SK-N-SH (cell line): ENCODE data around the gene AHRR. TPM values are rescaled to one million over a fixed set of nuclear protein-coding genes. Genes with fewer than 3 reads are reported as not detected.

Source experiments
- CTCF ChIA-PET: fragments of 300-600, 350-600 bp; formaldehyde crosslinking; extraction: SDS; loops from one replicate; lab custom pipeline; 2021; lab: Yijun Ruan, JAX
- POLR2A ChIA-PET: fragments of 350-600 bp; sonication (Branson Sonifier 250); formaldehyde crosslinking; extraction: SDS; loops from one replicate; lab custom pipeline; 2020; ENCODE audit warnings: antibody characterized with exemption, inconsistent platforms; lab: Yijun Ruan, JAX
- DNase-seq: peaks from one replicate; pipeline ENCODE4 v3.0.0; 2012
- H2AFZ ChIP-seq: fragments of 200-600 bp; sonication (generic); 2 replicates; pipeline ENCODE4 v1.8.1; 2016; ENCODE audit warnings: antibody characterized with exemption, mild to moderate bottlenecking, low read depth
- H3F3A ChIP-seq: fragments of 200-600 bp; sonication (generic); replicated peaks from 2 replicates; pipeline ENCODE3; 2016; ENCODE audit warnings: antibody characterized with exemption, mild to moderate bottlenecking; ENCODE audit not compliant: insufficient read depth
- H3K27ac ChIP-seq, 2 experiments: fragments of 200-500 bp in 1 of 2; fragments of 200-600 bp in 1 of 2; sonication (Bioruptor generic) in 1 of 2; sonication (generic), shearing (Covaris generic) in 1 of 2; 2 replicates each; pipeline versions ENCODE4 v1.5.1 to v1.6.1; 2014 to 2016; ENCODE audit warnings: low read depth in 2 of 2, inconsistent platforms in 1 of 2, low read length in 1 of 2, mild to moderate bottlenecking in 1 of 2, mixed read lengths in 1 of 2
- H3K27me3 ChIP-seq: fragments of 200-600 bp; sonication (generic), shearing (Covaris generic); 2 replicates; pipeline ENCODE4 v1.6.1; 2016; ENCODE audit warnings: mixed run types; ENCODE audit not compliant: insufficient read depth
- H3K36me3 ChIP-seq, 2 experiments: fragments of 200-500 bp in 1 of 2; fragments of 200-600 bp in 1 of 2; sonication (Bioruptor generic) in 1 of 2; sonication (generic) in 1 of 2; replicated peaks in 1 of 2; 2 replicates each; pipeline versions ENCODE3 to v1.5.1; 2014 to 2016; ENCODE audit warnings: low read length in 1 of 2, mild to moderate bottlenecking in 1 of 2; ENCODE audit not compliant: insufficient read depth in 2 of 2, control insufficient read depth in 1 of 2
- H3K4me1 ChIP-seq, 2 experiments: fragments of 200-500 bp in 1 of 2; fragments of 200-600 bp in 1 of 2; sonication (Bioruptor generic) in 1 of 2; sonication (generic), shearing (Covaris generic) in 1 of 2; 2 replicates each; pipeline versions ENCODE4 v1.5.1 to v1.6.1; 2014 to 2016; ENCODE audit warnings: low read depth in 1 of 2, low read length in 1 of 2, mixed run types in 1 of 2; ENCODE audit not compliant: insufficient read depth in 2 of 2, control insufficient read depth in 1 of 2
- H3K4me2 ChIP-seq: fragments of 200-600 bp; sonication (generic), shearing (Covaris generic); 2 replicates; pipeline ENCODE4 v1.6.1; 2017; ENCODE audit warnings: mixed run types
- H3K4me3 ChIP-seq, 2 experiments: fragments of 200-500 bp in 1 of 2; fragments of 200-600 bp in 1 of 2; sonication (Bioruptor generic) in 1 of 2; sonication (generic), shearing (Covaris generic) in 1 of 2; 2 replicates each; pipeline versions ENCODE4 v1.5.1 to v1.8.1; 2014 to 2016; ENCODE audit warnings: low read depth in 2 of 2, inconsistent platforms in 1 of 2, low read length in 1 of 2, mild to moderate bottlenecking in 1 of 2, mixed read lengths in 1 of 2, moderate library complexity in 1 of 2
- H3K79me2 ChIP-seq: fragments of 200-600 bp; sonication (generic); 2 replicates; pipeline ENCODE4 v1.8.1; 2017; ENCODE audit warnings: mild to moderate bottlenecking; ENCODE audit not compliant: insufficient read depth
- H3K9ac ChIP-seq: fragments of 200-600 bp; sonication (generic); 2 replicates; pipeline ENCODE4 v1.6.1; 2017; ENCODE audit warnings: mixed run types
- H3K9me2 ChIP-seq: fragments of 200-600 bp; sonication (generic); 2 replicates; pipeline ENCODE4 v1.6.1; 2017; ENCODE audit warnings: mixed run types
- H3K9me3 ChIP-seq: fragments of 200-600 bp; sonication (generic); 2 replicates; pipeline ENCODE4 v1.6.1; 2017; ENCODE audit warnings: mixed run types, mild to moderate bottlenecking, moderate library complexity
- H4K20me1 ChIP-seq: fragments of 200-600 bp; sonication (generic); 2 replicates; pipeline ENCODE4 v1.6.1; 2017; ENCODE audit warnings: mild to moderate bottlenecking, mixed run types; ENCODE audit not compliant: insufficient read depth
- ELF1 ChIP-seq: IDR thresholded peaks from 2 replicates; pipeline ENCODE4 v1.4.0; 2012
- EP300 ChIP-seq, 2 experiments: IDR thresholded peaks; 2 replicates each; pipeline versions ENCODE4 v1.4.0 to v1.6.1; 2012; ENCODE audit warnings: borderline replicate concordance in 1 of 2, low read depth in 1 of 2, low read length in 1 of 2
- EZH2phosphoT487 ChIP-seq: fragments of 200-600 bp; sonication (generic); IDR thresholded peaks from 2 replicates; pipeline ENCODE4 v1.6.1; 2017; ENCODE audit warnings: low read depth, mixed run types, mild to moderate bottlenecking, antibody characterized with exemption, moderate library complexity, borderline replicate concordance
- FOXM1 ChIP-seq: IDR thresholded peaks from 2 replicates; pipeline ENCODE4 v1.4.0; 2012; ENCODE audit warnings: low read depth, mild to moderate bottlenecking
- GABPA ChIP-seq: IDR thresholded peaks from 2 replicates; pipeline ENCODE4 v1.4.0; 2012; ENCODE audit warnings: low read depth, mild to moderate bottlenecking
- GATA2 ChIP-seq: sonication (generic); formaldehyde crosslinking; IDR thresholded peaks from 2 replicates; pipeline ENCODE4 v1.5.0; 2020; ENCODE audit warnings: mild to moderate bottlenecking, missing genetic modification reagents
- JUND ChIP-seq: IDR thresholded peaks from 2 replicates; pipeline ENCODE4 v1.4.0; 2012
- MEF2A ChIP-seq: IDR thresholded peaks from 2 replicates; pipeline ENCODE4 v1.4.0; 2012; ENCODE audit warnings: low read depth, borderline replicate concordance
- PBX3 ChIP-seq: IDR thresholded peaks from 2 replicates; pipeline ENCODE4; 2012
- POLR2AphosphoS5 ChIP-seq: IDR thresholded peaks from 2 replicates; pipeline ENCODE4 v1.6.1; 2012; ENCODE audit warnings: low read depth, low read length
- RAD21 ChIP-seq: IDR thresholded peaks from 2 replicates; pipeline ENCODE4 v1.6.1; 2012; ENCODE audit warnings: mild to moderate bottlenecking, low read length
- REST ChIP-seq: IDR thresholded peaks from 2 replicates; pipeline ENCODE4 v1.6.1; 2012; ENCODE audit warnings: mild to moderate bottlenecking, low read depth, low read length, moderate library complexity
- RFX5 ChIP-seq: IDR thresholded peaks from 2 replicates; pipeline ENCODE4 v1.6.1; 2012; ENCODE audit warnings: mild to moderate bottlenecking, improper control_type of control experiment, low read length
- RXRA ChIP-seq: IDR thresholded peaks from 2 replicates; pipeline ENCODE4 v1.4.0; 2012; ENCODE audit warnings: low read depth, mild to moderate bottlenecking, borderline replicate concordance
- TCF12 ChIP-seq: IDR thresholded peaks from 2 replicates; pipeline ENCODE4 v1.4.0; 2012
- TEAD4 ChIP-seq: IDR thresholded peaks from 2 replicates; pipeline ENCODE4 v1.4.0; 2012; ENCODE audit warnings: mild to moderate bottlenecking, borderline replicate concordance; ENCODE audit not compliant: insufficient read depth
- USF1 ChIP-seq: IDR thresholded peaks from 2 replicates; pipeline ENCODE4 v1.4.0; 2012; ENCODE audit warnings: low read depth, borderline replicate concordance
- USF2 ChIP-seq: fragments of 150-350 bp; IDR thresholded peaks from 2 replicates; pipeline ENCODE4 v1.6.1; 2017; ENCODE audit warnings: antibody characterized with exemption, low read length, low read depth, borderline replicate concordance
- WGBS: methylation state at CpG from one replicate; pipeline ENCODE4 v1.1.6; 2017; ENCODE audit warnings: low lambda C conversion rate; 5-methylcytosine and 5-hydroxymethylcytosine counted together
- polyA plus RNA-seq, 3 experiments: library from polyadenylated mRNA; depleted of rRNA; stranded (reverse); fragments of >200 nt; gene quantifications; 2 replicates each; pipeline ENCODE4 v1.2.3, GENCODE V29; 2012
- TF ChIP-seq, protein P1 (sequence below): IDR thresholded peaks from 2 replicates; pipeline ENCODE4 v1.4.0; 2012; ENCODE audit warnings: low read depth

Gene AHRR
- polyA plus RNA-seq, 1 of the 3 experiments (the other 2 are of a cell fraction): 0.71 TPM

DNA sequence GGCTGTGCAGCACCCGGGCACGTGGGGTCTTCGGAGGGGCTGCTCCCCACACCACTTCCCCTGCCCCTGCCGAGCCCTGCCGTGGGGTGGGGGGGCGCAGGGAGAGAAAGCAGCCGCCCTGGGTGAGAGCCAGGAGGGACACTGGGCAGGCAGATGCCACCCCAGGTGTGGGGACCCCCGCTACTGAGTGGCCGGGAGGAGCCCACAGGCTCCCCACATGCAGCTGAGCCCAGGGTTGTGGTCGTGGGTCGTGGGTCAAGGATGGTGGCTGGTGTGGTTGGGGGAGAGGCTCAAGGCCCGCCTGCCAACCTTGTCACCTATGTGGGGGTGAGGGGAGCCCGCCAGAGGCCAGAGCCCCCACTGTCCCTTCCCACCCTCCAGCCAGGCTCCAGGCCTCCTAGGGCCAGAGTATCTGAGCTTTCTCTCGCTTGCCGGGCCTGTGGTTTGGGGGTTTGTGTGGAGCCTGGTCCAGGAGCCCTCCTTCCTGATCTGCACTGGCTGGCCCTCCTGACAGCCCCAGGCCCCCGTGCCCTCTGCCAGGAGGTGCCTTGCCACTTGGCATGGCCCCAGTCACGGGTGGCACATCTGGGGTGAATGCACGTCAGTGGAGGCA lies 157.0 kb downstream of the AHRR start:
- 69% methylated on average over 8 of the region's 18 CpGs for WGBS
- H3F3A ChIP-seq: no peaks in the 10 kb centered on the region
- POLR2A ChIA-PET: no interaction called here
- H3K4me1 ChIP-seq: peaks cover 0 to 5% of the 10 kb centered on the region in 2 experiments; a peak in 1 of 4 replicates
- CTCF ChIA-PET: interaction anchor here (1.2 kb wide), 1 partner anchor 32 kb away, joined by 3 read pairs; no protein-coding TSS in a partner anchor
- H3K27me3 ChIP-seq: no peaks in the 10 kb centered on the region
- H3K9me2 ChIP-seq: no peaks in the 10 kb centered on the region
- H3K4me3 ChIP-seq: no peak overlapping the region
- H3K9me3 ChIP-seq: no peaks in the 10 kb centered on the region
- H3K4me2 ChIP-seq: no peak overlapping the region
- H2AFZ ChIP-seq: no peak overlapping the region
- no peaks in the 10 kb centered on the region for H3K79me2 ChIP-seq
- H3K9ac ChIP-seq: no peak overlapping the region
- H4K20me1 ChIP-seq: peaks cover 6% of the 10 kb centered on the region
- TF ChIP-seq TCF12: no peak
- no peak for TF ChIP-seq EZH2phosphoT487
- TF ChIP-seq JUND: no peak
- no peak for TF ChIP-seq EP300 (IDR thresholded peaks at IDR 0.05; ENCODE audit: borderline replicate concordance in 1 of 2, low read depth in 1 of 2, low read length in 1 of 2)
- TF ChIP-seq RFX5: no peak
- TF ChIP-seq MEF2A: no peak
- TF ChIP-seq RXRA: no peak
- TF ChIP-seq, protein P1, sequence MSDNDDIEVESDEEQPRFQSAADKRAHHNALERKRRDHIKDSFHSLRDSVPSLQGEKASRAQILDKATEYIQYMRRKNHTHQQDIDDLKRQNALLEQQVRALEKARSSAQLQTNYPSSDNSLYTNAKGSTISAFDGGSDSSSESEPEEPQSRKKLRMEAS: no peak
- TF ChIP-seq USF1: no peak
- no peak for TF ChIP-seq USF2
- TF ChIP-seq TEAD4: no peak
- no peak for TF ChIP-seq FOXM1
- no peak for TF ChIP-seq PBX3
- no peak overlapping the region for H3K27ac ChIP-seq
- no peaks in the 10 kb centered on the region for H3K36me3 ChIP-seq
- no peak for DNase-seq

- Histone ChIP-seq H3F3A (no peaks in the 10 kb centered on the region), H3K27ac (no peak overlapping the region), H3K36me3 (no peaks in the 10 kb centered on the region), H3K27me3 (no peaks in the 10 kb centered on the region), H3K79me2 (no peaks in the 10 kb centered on the region), H2AFZ (no peak overlapping the region), H3K9me3 (no peaks in the 10 kb centered on the region), H3K9ac (no peak overlapping the region), H3K4me2 (no peak overlapping the region), H3K9me2 (no peaks in the 10 kb centered on the region), H4K20me1 (peaks cover 6% of the 10 kb centered on the region), H3K4me1 (peaks cover 0 to 3% of the 10 kb centered on the region in 2 experiments; a peak in 1 of 4 replicates), H3K4me3 (no peak overlapping the region)
- DNase-seq: no peak
- WGBS: 73% methylated on average over 3 of the region's 18 CpGs
- POLR2A ChIA-PET: no interaction called here
- CTCF ChIA-PET: interaction anchor here (1.2 kb wide), 1 partner anchor 32 kb away, joined by 3 read pairs; no protein-coding TSS in a partner anchor
- TF ChIP-seq ELF1 (no peak), USF2 (no peak), REST (no peak), GATA2 (CRISPR knock-in tag) (no peak), POLR2AphosphoS5 (no peak), GABPA (no peak), RAD21 (no peak), JUND (no peak)
- TF ChIP-seq, protein P1: no peak
Observed at GRCh38 chr5:478982-479535, 157.5 kb downstream of the AHRR start.
